CD4-positive, alpha-beta T cell (primary cell): Measurements from ENCODE around the gene SCAPER. TPM values are rescaled to one million over a fixed set of nuclear protein-coding genes. Genes with fewer than 3 reads are reported as not detected.

Experiments used
- ATAC-seq: fragments of 200-7000 bp; cut with Tn5 transposase; one replicate; pipeline ENCODE4 v1.10.0; 2022; ENCODE audit warnings: mild to moderate bottlenecking; ENCODE audit not compliant: poor library complexity
- CTCF ChIA-PET: fragments of 350-600 bp; sonication (Branson Sonifier 250); formaldehyde crosslinking; loops from one replicate; lab custom pipeline; 2021; ENCODE audit warnings: antibody characterized with exemption, inconsistent platforms; lab: Charles Lee
- POLR2A ChIA-PET: fragments of 350-600 bp; sonication (Branson Sonifier 250); formaldehyde crosslinking; loops from one replicate; lab custom pipeline; 2021; ENCODE audit warnings: antibody characterized with exemption, inconsistent platforms; lab: Charles Lee
- DNase-seq, 14 experiments: peaks; one replicate each; pipeline ENCODE4 v3.0.0-alpha.2; 2013 to 2020; ENCODE audit warnings: mixed read lengths in 2 of 14
- H3K27ac ChIP-seq, 2 donors: one replicate each; pipeline versions ENCODE4 v1.5.1 to v1.7.0; 2013; ENCODE audit warnings: low read length in 2 of 2, low read depth in 1 of 2, mild to moderate bottlenecking in 1 of 2
- H3K27me3 ChIP-seq, 2 experiments: 1 replicate in 1 of 2; 2 replicates in 1 of 2; pipeline versions ENCODE4 v1.6.1 to v1.7.0; 2013; ENCODE audit warnings: low read length in 2 of 2, control low read depth in 1 of 2, mild to moderate bottlenecking in 1 of 2, moderate library complexity in 1 of 2; ENCODE audit not compliant: insufficient read depth in 2 of 2, control insufficient read depth in 1 of 2
- H3K36me3 ChIP-seq: one replicate; pipeline ENCODE4 v1.6.1; 2013; ENCODE audit warnings: low read length, control low read depth; ENCODE audit not compliant: insufficient read depth
- H3K4me1 ChIP-seq: one replicate; pipeline ENCODE4 v1.6.1; 2013; ENCODE audit warnings: low read length, control low read depth; ENCODE audit not compliant: insufficient read depth
- H3K4me3 ChIP-seq: one replicate; pipeline ENCODE4 v1.5.1; 2013; ENCODE audit warnings: mild to moderate bottlenecking, low read length, moderate library complexity
- H3K9me3 ChIP-seq, 2 experiments: 1 replicate in 1 of 2; 2 replicates in 1 of 2; pipeline versions ENCODE4 v1.6.1 to v1.7.0; 2013; ENCODE audit warnings: low read length in 2 of 2, mild to moderate bottlenecking in 2 of 2, control low read depth in 1 of 2, moderate library complexity in 1 of 2; ENCODE audit not compliant: control insufficient read depth in 1 of 2, insufficient read depth in 1 of 2
- H3K27ac Mint-ChIP-seq: one replicate; pipeline ENCODE4 v1.8.0; 2020; ENCODE audit warnings: mixed read lengths
- H3K27me3 Mint-ChIP-seq: one replicate; pipeline ENCODE4 v1.8.0; 2021; ENCODE audit warnings: mixed read lengths
- H3K36me3 Mint-ChIP-seq: one replicate; pipeline ENCODE4 v1.8.0; 2021; ENCODE audit warnings: low read depth, mixed read lengths
- H3K4me1 Mint-ChIP-seq: one replicate; pipeline ENCODE4 v1.8.0; 2021; ENCODE audit warnings: low read depth, mixed read lengths
- H3K4me3 Mint-ChIP-seq: one replicate; pipeline ENCODE4 v1.8.0; 2020; ENCODE audit warnings: mild to moderate bottlenecking, mixed read lengths
- H3K9me3 Mint-ChIP-seq: one replicate; pipeline ENCODE4 v1.8.0; 2020; ENCODE audit warnings: mixed read lengths
- intact Hi-C, 2 experiments: fragments of 100-400 bp; cut with DNase I in 1 of 2; cut with micrococcal nuclease in 1 of 2; formaldehyde crosslinking; loops; one replicate each; pipeline versions ENCODE4 v1.15.1 to v1.9.0; 2023 to 2025; cut with DNase I, micrococcal nuclease
- total RNA-seq, 174 experiments: library from RNA in 2 of 174; stranded (reverse) in 2 of 174; gene quantifications; one replicate each; pipeline ENCODE4 v1.2.3 and lab custom pipeline; 2021 to 2026
- TF ChIP-seq, protein P1 (sequence below): fragments of 200-600 bp; IDR thresholded peaks from one replicate; pipeline ENCODE4 v1.8.0; 2022; ENCODE audit warnings: antibody characterized with exemption, mild to moderate bottlenecking

Gene SCAPER
- total RNA-seq, 2 experiments from 2014 or later, result 40.3 to 41.2 TPM

DNA sequence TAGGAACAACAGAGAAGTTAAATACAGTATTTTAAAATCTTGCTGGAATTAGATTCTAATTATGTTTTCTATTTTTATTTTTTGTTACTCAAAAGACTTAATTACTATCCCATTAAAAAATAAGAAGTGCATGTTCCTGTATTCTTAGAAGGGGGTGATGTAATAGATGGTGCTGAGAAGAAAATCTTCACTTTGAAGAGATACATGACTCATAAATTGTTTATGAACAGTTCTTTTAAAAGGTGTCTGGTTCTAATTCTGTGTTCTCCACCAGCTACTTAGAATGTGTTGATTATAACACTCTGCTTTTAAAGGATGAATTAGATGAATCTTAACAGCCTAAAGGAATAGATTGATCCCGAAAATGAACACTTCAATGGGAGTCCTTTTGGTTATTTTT lies 34.6 kb upstream of the SCAPER start:
- DNase-seq (no peak), ATAC-seq (no peak)
- peaks cover 10% of the 10 kb centered on the region for H3K4me1 Mint-ChIP-seq
- intact Hi-C loops, result loop anchor here in 1 of 2 experiments (10.0 kb wide), 1 partner anchor 485 kb away; the partner anchor contains the start of genes HMG20A and PEAK1
- peaks cover 60% of the 10 kb centered on the region for H3K36me3 Mint-ChIP-seq
- ChIA-PET CTCF (interaction anchor here (0.8 to 2.0 kb wide), 3 partner anchors 12 to 604 kb away, joined by 3 to 6 read pairs (median 3); no protein-coding TSS in a partner anchor), POLR2A (no interaction called here)
- no peaks in the 10 kb centered on the region for H3K4me1 ChIP-seq
- no peak overlapping the region for H3K4me3 ChIP-seq
- H3K27ac ChIP-seq, result no peak overlapping the region
- no peak overlapping the region for H3K4me3 Mint-ChIP-seq
- peaks cover 24% of the 10 kb centered on the region for H3K36me3 ChIP-seq
- H3K9me3 Mint-ChIP-seq, result no peaks in the 10 kb centered on the region
- no peak overlapping the region for H3K27ac Mint-ChIP-seq
- TF ChIP-seq, protein P1, sequence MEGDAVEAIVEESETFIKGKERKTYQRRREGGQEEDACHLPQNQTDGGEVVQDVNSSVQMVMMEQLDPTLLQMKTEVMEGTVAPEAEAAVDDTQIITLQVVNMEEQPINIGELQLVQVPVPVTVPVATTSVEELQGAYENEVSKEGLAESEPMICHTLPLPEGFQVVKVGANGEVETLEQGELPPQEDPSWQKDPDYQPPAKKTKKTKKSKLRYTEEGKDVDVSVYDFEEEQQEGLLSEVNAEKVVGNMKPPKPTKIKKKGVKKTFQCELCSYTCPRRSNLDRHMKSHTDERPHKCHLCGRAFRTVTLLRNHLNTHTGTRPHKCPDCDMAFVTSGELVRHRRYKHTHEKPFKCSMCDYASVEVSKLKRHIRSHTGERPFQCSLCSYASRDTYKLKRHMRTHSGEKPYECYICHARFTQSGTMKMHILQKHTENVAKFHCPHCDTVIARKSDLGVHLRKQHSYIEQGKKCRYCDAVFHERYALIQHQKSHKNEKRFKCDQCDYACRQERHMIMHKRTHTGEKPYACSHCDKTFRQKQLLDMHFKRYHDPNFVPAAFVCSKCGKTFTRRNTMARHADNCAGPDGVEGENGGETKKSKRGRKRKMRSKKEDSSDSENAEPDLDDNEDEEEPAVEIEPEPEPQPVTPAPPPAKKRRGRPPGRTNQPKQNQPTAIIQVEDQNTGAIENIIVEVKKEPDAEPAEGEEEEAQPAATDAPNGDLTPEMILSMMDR, result no peak
- no peaks in the 10 kb centered on the region for H3K9me3 ChIP-seq
- no peaks in the 10 kb centered on the region for H3K27me3 Mint-ChIP-seq
- H3K27me3 ChIP-seq, result no peaks in the 10 kb centered on the region

DNA sequence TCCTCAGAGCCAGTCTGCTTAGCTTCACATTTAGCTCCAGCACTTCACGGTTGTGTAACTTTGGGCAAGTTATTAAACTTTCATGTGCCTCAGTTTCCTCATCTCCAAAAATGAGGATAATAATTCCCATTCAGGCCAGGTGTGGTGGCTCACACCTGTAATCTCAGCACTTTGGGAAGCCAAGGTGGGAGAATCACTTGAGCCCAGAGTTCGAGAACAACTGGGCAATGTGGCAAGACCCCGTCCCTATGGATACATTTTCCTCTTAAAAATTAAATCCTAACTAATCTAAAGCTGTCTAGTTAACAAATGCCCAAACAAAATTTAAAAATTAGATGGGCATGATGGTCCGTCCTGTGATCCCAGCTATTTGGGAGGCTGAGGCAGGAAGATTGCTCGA lies 33.6 kb upstream of the SCAPER start:
- no peak for DNase-seq
- Histone ChIP-seq H3K9me3 (no peaks in the 10 kb centered on the region), H3K27me3 (no peaks in the 10 kb centered on the region), H3K4me3 (no peak overlapping the region), H3K4me1 (no peaks in the 10 kb centered on the region), H3K36me3 (peaks cover 17% of the 10 kb centered on the region), H3K27ac (no peak overlapping the region)
- intact Hi-C loops, result loop anchor here in 1 of 2 experiments (10.0 kb wide), 1 partner anchor 486 kb away; the partner anchor contains the start of genes HMG20A and PEAK1
- Mint-ChIP-seq H3K4me3 (no peak overlapping the region), H3K27me3 (no peaks in the 10 kb centered on the region), H3K9me3 (no peaks in the 10 kb centered on the region), H3K27ac (no peak overlapping the region), H3K4me1 (peaks cover 13% of the 10 kb centered on the region), H3K36me3 (peaks cover 54% of the 10 kb centered on the region)
- POLR2A ChIA-PET, result no interaction called here
- TF ChIP-seq, protein P1, result no peak
- no peak for ATAC-seq
- CTCF ChIA-PET, result interaction anchor here (0.8 kb wide), 1 partner anchor 75 kb away, joined by 3 read pairs; no protein-coding TSS in a partner anchor

DNA sequence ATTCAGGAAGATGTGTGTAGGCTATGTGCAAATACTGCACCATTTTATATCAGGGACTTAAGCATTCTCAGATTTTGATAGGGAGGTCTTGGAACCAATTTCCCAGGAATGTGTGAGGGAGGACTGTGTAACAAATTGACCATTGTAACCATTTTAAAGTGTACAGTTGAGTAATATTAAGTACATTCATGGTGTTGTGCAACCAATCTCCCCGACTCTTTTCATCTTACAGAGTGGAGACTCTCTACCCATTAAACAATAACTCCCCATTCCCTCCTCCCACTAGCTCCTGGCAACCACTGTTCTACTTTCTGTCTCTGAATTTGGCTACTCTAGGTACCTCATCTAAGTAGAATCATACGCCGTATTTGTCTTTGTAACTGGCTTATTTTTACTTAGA lies 31.5 kb upstream of the SCAPER start:
- TF ChIP-seq, protein P1, result no peak
- Mint-ChIP-seq H3K4me1 (peaks cover 32% of the 10 kb centered on the region), H3K27me3 (no peaks in the 10 kb centered on the region), H3K36me3 (peaks cover 51% of the 10 kb centered on the region), H3K4me3 (no peak overlapping the region), H3K9me3 (no peaks in the 10 kb centered on the region), H3K27ac (no peak overlapping the region)
- CTCF ChIA-PET, result no interaction called here
- DNase-seq, result no peak
- no peak overlapping the region for H3K4me3 ChIP-seq
- intact Hi-C loops, result loop anchor here in 1 of 2 experiments (10.0 kb wide), 1 partner anchor 488 kb away; the partner anchor contains the start of genes HMG20A and PEAK1
- peaks cover 20% of the 10 kb centered on the region for H3K36me3 ChIP-seq
- H3K9me3 ChIP-seq, result no peaks in the 10 kb centered on the region
- H3K4me1 ChIP-seq, result peaks cover 6% of the 10 kb centered on the region
- H3K27me3 ChIP-seq, result no peaks in the 10 kb centered on the region
- H3K27ac ChIP-seq, result no peak overlapping the region
- ATAC-seq, result no peak
- POLR2A ChIA-PET, result no interaction called here
